GM12878 (cell line): ENCODE results near the gene CADM3. TPM values are rescaled to one million over a fixed set of nuclear protein-coding genes. Genes with fewer than 3 reads are reported as not detected.

Experiments used
- ATAC-seq: fragments of 200-7000 bp; cut with Tn5 transposase; 3 replicates; pipeline ENCODE4 v1.9.1; 2020; ENCODE audit warnings: mild to moderate bottlenecking, moderate library complexity
- BruUV-seq: library from RNA; stranded (reverse); fragments of 400-500 nt; replicated peaks from 2 replicates; lab custom pipeline; 2021; lab: Mats Ljungman, UMichigan
- CTCF ChIA-PET: fragments of 300-600 bp; sonication (Branson Sonifier 250); formaldehyde crosslinking; extraction: SDS; loops from one replicate; lab custom pipeline; 2021; ENCODE audit warnings: inconsistent platforms; lab: Yijun Ruan, JAX
- POLR2A ChIA-PET: fragments of 350-600 bp; formaldehyde crosslinking; extraction: SDS; loops from one replicate; lab custom pipeline; 2021; ENCODE audit warnings: inconsistent platforms; lab: Charles Lee
- RAD21 ChIA-PET: fragments of 300-600 bp; sonication (Branson Sonifier 250); formaldehyde crosslinking; loops from one replicate; lab custom pipeline; 2023; ENCODE audit warnings: antibody characterized with exemption; ENCODE audit not compliant: unreplicated experiment; lab: Charles Lee
- SMC1A ChIA-PET: fragments of 300-600 bp; sonication (Branson Sonifier 250); formaldehyde crosslinking; loops from one replicate; lab custom pipeline; 2023; ENCODE audit not compliant: unreplicated experiment, uncharacterized antibody; lab: Charles Lee
- DNase-seq: peaks from one replicate; pipeline ENCODE4 v3.0.0-alpha.2; 2011; ENCODE audit warnings: low read depth, low spot score
- FAIRE-seq: peaks from 3 replicates; lab custom pipeline; 2011; peaks lifted over from hg19 to GRCh38; lab: Jason Lieb, UNC
- H2AFZ ChIP-seq: 2 replicates; pipeline ENCODE4 v1.6.0; 2011; ENCODE audit warnings: low read depth, low read length, control low read depth; ENCODE audit not compliant: control insufficient read depth
- H3K27ac ChIP-seq: 2 replicates; pipeline ENCODE4 v1.5.1; 2011; ENCODE audit warnings: control low read depth; ENCODE audit not compliant: control insufficient read depth, insufficient read depth
- H3K27me3 ChIP-seq, 2 experiments: replicated peaks in 1 of 2; 2 replicates each; pipeline versions ENCODE4 v1.6.0 to v1.6.1; 2011; ENCODE audit warnings: low read length in 1 of 2; ENCODE audit not compliant: control insufficient read depth in 2 of 2, insufficient read depth in 2 of 2
- H3K36me3 ChIP-seq, 2 experiments: 2 replicates each; pipeline ENCODE4 v1.5.1; 2011; ENCODE audit warnings: low read length in 1 of 2; ENCODE audit not compliant: control insufficient read depth in 2 of 2, insufficient read depth in 2 of 2
- H3K4me1 ChIP-seq: 2 replicates; pipeline ENCODE4 v1.6.1; 2011; ENCODE audit warnings: mild to moderate bottlenecking, low read length, moderate library complexity, mixed read lengths; ENCODE audit not compliant: control insufficient read depth, insufficient read depth
- H3K4me2 ChIP-seq: 2 replicates; pipeline ENCODE4 v1.6.0; 2011; ENCODE audit warnings: control low read depth; ENCODE audit not compliant: control insufficient read depth, insufficient read depth
- H3K4me3 ChIP-seq: fragments of 200-600 bp; sonication (generic); 2 replicates; pipeline ENCODE4 v1.5.1; 2016
- H3K79me2 ChIP-seq: 2 replicates; pipeline ENCODE4 v1.6.0; 2011; ENCODE audit warnings: low read length; ENCODE audit not compliant: control insufficient read depth, insufficient read depth
- H3K9ac ChIP-seq: 2 replicates; pipeline ENCODE4 v1.8.0; 2011; ENCODE audit warnings: low read length, control low read depth, mixed read lengths; ENCODE audit not compliant: control insufficient read depth, insufficient read depth
- H3K9me3 ChIP-seq: replicated peaks from 3 replicates; pipeline ENCODE4 v1.5.1; 2011; ENCODE audit warnings: mild to moderate bottlenecking, low read length; ENCODE audit not compliant: control insufficient read depth, insufficient read depth
- H4K20me1 ChIP-seq: 2 replicates; pipeline ENCODE4 v1.6.0; 2011; ENCODE audit not compliant: control insufficient read depth, insufficient read depth
- CBFB ChIP-seq: IDR thresholded peaks from 2 replicates; pipeline ENCODE4 v1.6.1; 2016; ENCODE audit warnings: antibody characterized with exemption, low read depth
- ETV6 ChIP-seq, 2 experiments: fragments of 450-650 bp in 1 of 2; IDR thresholded peaks in 1 of 2; conservative IDR thresholded peaks in 1 of 2; 2 replicates each; pipeline ENCODE4 v1.6.1; 2014; ENCODE audit warnings: antibody characterized with exemption in 1 of 2, borderline replicate concordance in 1 of 2, low read depth in 1 of 2, mild to moderate bottlenecking in 1 of 2, moderate library complexity in 1 of 2
- IKZF2 ChIP-seq, 2 experiments: fragments of 450-650 bp; IDR thresholded peaks; 2 replicates each; pipeline ENCODE4 v1.6.1; 2017; ENCODE audit warnings: mild to moderate bottlenecking in 2 of 2, moderate library complexity in 2 of 2
- MTA2 ChIP-seq: fragments of 450-650 bp; IDR thresholded peaks from 2 replicates; pipeline ENCODE4 v1.6.1; 2016; ENCODE audit warnings: low read depth, mild to moderate bottlenecking, moderate library complexity
- NBN ChIP-seq: fragments of 450-650 bp; IDR thresholded peaks from 2 replicates; pipeline ENCODE4 v1.6.1; 2016
- NR2C2 ChIP-seq: IDR thresholded peaks from 2 replicates; pipeline ENCODE4 v1.6.1; 2011; ENCODE audit warnings: borderline replicate concordance, low read depth; ENCODE audit not compliant: control insufficient read depth, insufficient read length
- SMARCA5 ChIP-seq: fragments of 450-650 bp; IDR thresholded peaks from 2 replicates; pipeline ENCODE4 v1.6.1; 2017; ENCODE audit warnings: mild to moderate bottlenecking
- SMC3 ChIP-seq: IDR thresholded peaks from 2 replicates; pipeline ENCODE4 v1.6.1; 2011; ENCODE audit warnings: low read length, improper control_type of control experiment, borderline replicate concordance
- SPI1 ChIP-seq: IDR thresholded peaks from 2 replicates; pipeline ENCODE4 v1.6.1; 2011; ENCODE audit warnings: low read depth, mild to moderate bottlenecking, low read length, moderate library complexity, borderline replicate concordance; ENCODE audit not compliant: insufficient read depth
- TAF1 ChIP-seq: IDR thresholded peaks from 2 replicates; pipeline ENCODE4 v1.6.1; 2011; ENCODE audit warnings: mild to moderate bottlenecking, low read depth, low read length, borderline replicate concordance
- ZNF274 ChIP-seq: IDR thresholded peaks from one replicate; pipeline ENCODE4 v1.8.0; 2011; ENCODE audit not compliant: insufficient read length, insufficient read depth
- WGBS: methylation state at CpG from one replicate; pipeline ENCODE4 v1.1.6; 2016; ENCODE audit warnings: low lambda C conversion rate; ENCODE audit not compliant: insufficient replicate concordance, insufficient coverage; ENCODE audit errors: missing lambda C conversion rate; 5-methylcytosine and 5-hydroxymethylcytosine counted together
- in situ Hi-C: fragments of 300-500 bp; cut with MboI; formaldehyde crosslinking; loops from 9 replicates; pipeline ENCODE4 v1.14.3; 2018; ENCODE audit warnings: mixed read lengths
- intact Hi-C: fragments of 100-400 bp; cut with micrococcal nuclease; formaldehyde crosslinking; loops from one replicate; pipeline ENCODE4 v1.14.2; 2022; ENCODE audit not compliant: unreplicated experiment
- polyA plus RNA-seq, 11 experiments: library from polyadenylated mRNA; depleted of rRNA in 4 of 11; unstranded in 6 of 11; stranded (reverse) in 5 of 11; fragments of >200 nt; fragmentation: Nextera tagmentation in 4 of 11; fragmentation: Illumina TruSeq in 1 of 11; extraction: Ambion mirVana in 4 of 11; extraction: Trizol in 1 of 11; gene quantifications; 1 replicate in 1 of 11; 2 replicates in 10 of 11; pipeline versions ENCODE4 v1.2.1 to v1.2.3, GENCODE V29; 2011 to 2016; ENCODE audit warnings: inconsistent platforms in 2 of 11, missing spikeins in 2 of 11, low read depth in 1 of 11
- total RNA-seq, 4 experiments: library from RNA; depleted of rRNA in 3 of 4; stranded (reverse); fragments of >200 nt in 3 of 4; fragmentation: Illumina TruSeq in 1 of 4; extraction: Trizol in 1 of 4; gene quantifications; 2 replicates each; pipeline versions ENCODE4 v1.2.1 to v1.2.3, GENCODE V29; 2013 to 2021
- TF ChIP-seq, protein P1 (sequence below): IDR thresholded peaks from 2 replicates; pipeline ENCODE4 v1.6.1; 2012; ENCODE audit warnings: low read depth, low read length, improper control_type of control experiment
- TF ChIP-seq, protein P2 (sequence below), 3 experiments: IDR thresholded peaks in 2 of 3; conservative IDR thresholded peaks in 1 of 3; 2 replicates each; pipeline ENCODE4 v1.5.1; 2011; ENCODE audit warnings: low read depth in 3 of 3, low read length in 3 of 3, mild to moderate bottlenecking in 3 of 3, control low read depth in 2 of 3, moderate library complexity in 2 of 3, inconsistent platforms in 1 of 3, mixed read lengths in 1 of 3; ENCODE audit not compliant: control insufficient read depth in 2 of 3, insufficient read depth in 1 of 3; ENCODE audit errors: extremely low read depth in 1 of 3
- TF ChIP-seq, protein P3 (sequence below): fragments of 450-650 bp; IDR thresholded peaks from 2 replicates; pipeline ENCODE4 v1.6.1; 2017; ENCODE audit warnings: low read depth, mild to moderate bottlenecking, moderate library complexity

The CADM3 gene
- total and polyA plus RNA-seq, 10 of the 15 experiments (the other 5 are each of a cell fraction or from before 2014, with no cell fraction given): 0.04 to 0.37 TPM; not detected in 8

DNA sequence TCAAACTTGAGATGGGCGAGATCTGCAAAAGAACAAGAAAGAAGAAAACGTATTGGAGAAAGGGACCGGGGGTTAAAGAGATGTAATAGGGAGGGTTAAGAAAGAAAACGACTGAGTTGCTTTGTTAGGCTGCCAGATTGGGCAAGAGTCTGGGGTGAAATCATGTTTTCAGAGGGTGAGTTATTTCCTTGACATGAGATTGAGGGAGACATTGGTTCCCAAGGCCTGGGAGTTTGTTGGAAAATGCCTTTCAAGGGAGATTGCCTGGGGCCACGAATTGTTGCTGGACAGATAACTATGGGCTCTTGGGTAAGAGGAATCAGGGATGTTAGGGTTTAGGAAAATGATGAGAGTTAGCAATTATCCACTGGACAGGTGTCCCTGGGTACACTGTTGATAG is 776 bp upstream of the CADM3 start:
- ChIA-PET SMC1A (no interaction called here), POLR2A (no interaction called here), CTCF (no interaction called here), RAD21 (no interaction called here)
- DNase-seq (no peak), ATAC-seq (no peak), FAIRE-seq (no peak)
- no peak overlapping the region for H3K9ac ChIP-seq
- no peak overlapping the region for H3K4me3 ChIP-seq
- no peak overlapping the region for H3K4me2 ChIP-seq
- H2AFZ ChIP-seq: no peak overlapping the region
- H3K79me2 ChIP-seq: no peaks in the 10 kb centered on the region
- no peaks in the 10 kb centered on the region for H4K20me1 ChIP-seq
- no peak overlapping the region for H3K27ac ChIP-seq
- TF ChIP-seq SMC3 (no peak), MTA2 (no peak), IKZF2 (IDR thresholded peaks at IDR 0.05) (no peak), ZNF274 (no peak), CBFB (no peak), SMARCA5 (no peak), TAF1 (no peak), SPI1 (no peak), ETV6 (conservative IDR thresholded peaks at IDR 0.05 in 1 of 2, IDR thresholded peaks at IDR 0.05 in 1 of 2; ENCODE audit: borderline replicate concordance in 1 of 2, low read depth in 1 of 2) (no peak), NR2C2 (no peak), NBN (no peak)
- TF ChIP-seq, protein P1, sequence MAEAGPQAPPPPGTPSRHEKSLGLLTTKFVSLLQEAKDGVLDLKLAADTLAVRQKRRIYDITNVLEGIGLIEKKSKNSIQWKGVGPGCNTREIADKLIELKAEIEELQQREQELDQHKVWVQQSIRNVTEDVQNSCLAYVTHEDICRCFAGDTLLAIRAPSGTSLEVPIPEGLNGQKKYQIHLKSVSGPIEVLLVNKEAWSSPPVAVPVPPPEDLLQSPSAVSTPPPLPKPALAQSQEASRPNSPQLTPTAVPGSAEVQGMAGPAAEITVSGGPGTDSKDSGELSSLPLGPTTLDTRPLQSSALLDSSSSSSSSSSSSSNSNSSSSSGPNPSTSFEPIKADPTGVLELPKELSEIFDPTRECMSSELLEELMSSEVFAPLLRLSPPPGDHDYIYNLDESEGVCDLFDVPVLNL: no peak
- TF ChIP-seq, protein P2, sequence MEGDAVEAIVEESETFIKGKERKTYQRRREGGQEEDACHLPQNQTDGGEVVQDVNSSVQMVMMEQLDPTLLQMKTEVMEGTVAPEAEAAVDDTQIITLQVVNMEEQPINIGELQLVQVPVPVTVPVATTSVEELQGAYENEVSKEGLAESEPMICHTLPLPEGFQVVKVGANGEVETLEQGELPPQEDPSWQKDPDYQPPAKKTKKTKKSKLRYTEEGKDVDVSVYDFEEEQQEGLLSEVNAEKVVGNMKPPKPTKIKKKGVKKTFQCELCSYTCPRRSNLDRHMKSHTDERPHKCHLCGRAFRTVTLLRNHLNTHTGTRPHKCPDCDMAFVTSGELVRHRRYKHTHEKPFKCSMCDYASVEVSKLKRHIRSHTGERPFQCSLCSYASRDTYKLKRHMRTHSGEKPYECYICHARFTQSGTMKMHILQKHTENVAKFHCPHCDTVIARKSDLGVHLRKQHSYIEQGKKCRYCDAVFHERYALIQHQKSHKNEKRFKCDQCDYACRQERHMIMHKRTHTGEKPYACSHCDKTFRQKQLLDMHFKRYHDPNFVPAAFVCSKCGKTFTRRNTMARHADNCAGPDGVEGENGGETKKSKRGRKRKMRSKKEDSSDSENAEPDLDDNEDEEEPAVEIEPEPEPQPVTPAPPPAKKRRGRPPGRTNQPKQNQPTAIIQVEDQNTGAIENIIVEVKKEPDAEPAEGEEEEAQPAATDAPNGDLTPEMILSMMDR (IDR thresholded peaks at IDR 0.05 in 2 of 3, conservative IDR thresholded peaks at IDR 0.05 in 1 of 3; ENCODE audit: control insufficient read depth in 2 of 3, extremely low read depth in 1 of 3, insufficient read depth in 1 of 3, low read depth in 3 of 3, low read length in 3 of 3): no peak
- TF ChIP-seq, protein P3, sequence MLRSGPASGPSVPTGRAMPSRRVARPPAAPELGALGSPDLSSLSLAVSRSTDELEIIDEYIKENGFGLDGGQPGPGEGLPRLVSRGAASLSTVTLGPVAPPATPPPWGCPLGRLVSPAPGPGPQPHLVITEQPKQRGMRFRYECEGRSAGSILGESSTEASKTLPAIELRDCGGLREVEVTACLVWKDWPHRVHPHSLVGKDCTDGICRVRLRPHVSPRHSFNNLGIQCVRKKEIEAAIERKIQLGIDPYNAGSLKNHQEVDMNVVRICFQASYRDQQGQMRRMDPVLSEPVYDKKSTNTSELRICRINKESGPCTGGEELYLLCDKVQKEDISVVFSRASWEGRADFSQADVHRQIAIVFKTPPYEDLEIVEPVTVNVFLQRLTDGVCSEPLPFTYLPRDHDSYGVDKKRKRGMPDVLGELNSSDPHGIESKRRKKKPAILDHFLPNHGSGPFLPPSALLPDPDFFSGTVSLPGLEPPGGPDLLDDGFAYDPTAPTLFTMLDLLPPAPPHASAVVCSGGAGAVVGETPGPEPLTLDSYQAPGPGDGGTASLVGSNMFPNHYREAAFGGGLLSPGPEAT: no peak
- 3% methylated on average over 5 of the region's 5 CpGs for WGBS
- BruUV-seq: no TSS peak
- H3K9me3 ChIP-seq: no peaks in the 10 kb centered on the region
- H3K4me1 ChIP-seq: no peaks in the 10 kb centered on the region
- in situ Hi-C loops: no loop called here
- H3K27me3 ChIP-seq: peaks cover 1 to 13% of the 10 kb centered on the region in 2 experiments
- intact Hi-C loops: no loop called here
- no peaks in the 10 kb centered on the region for H3K36me3 ChIP-seq
